HepG2 (cell line): ENCODE measurements around the gene EIF1. TPM values are rescaled to one million over a fixed set of nuclear protein-coding genes. Genes with fewer than 3 reads are reported as not detected.

Experiments used
- ATF6 ChIP-seq: sonication (generic); formaldehyde crosslinking; conservative IDR thresholded peaks from 2 replicates; pipeline ENCODE4 v1.4.0; 2020; ENCODE audit warnings: missing genetic modification reagents
- GTF2F1 ChIP-seq: fragments of 150-350 bp; IDR thresholded peaks from 2 replicates; pipeline ENCODE4 v1.6.1; 2014; ENCODE audit warnings: low read length
- HMG20B ChIP-seq: conservative IDR thresholded peaks from 2 replicates; pipeline ENCODE4 v1.6.1; 2016; ENCODE audit warnings: missing genetic modification reagents, missing compliant biosample characterization
- HOMEZ ChIP-seq: IDR thresholded peaks from 2 replicates; pipeline ENCODE4 v1.6.1; 2016; ENCODE audit warnings: low read depth
- JDP2 ChIP-seq: sonication (generic); formaldehyde crosslinking; IDR thresholded peaks from 2 replicates; pipeline ENCODE4 v1.8.1; 2022; ENCODE audit warnings: missing genetic modification reagents, borderline replicate concordance
- SPEN ChIP-seq: sonication (generic); formaldehyde crosslinking; IDR thresholded peaks from 2 replicates; pipeline ENCODE4 v1.5.1; 2020; ENCODE audit warnings: low read depth, mild to moderate bottlenecking, missing genetic modification reagents
- ZKSCAN1 ChIP-seq: fragments of 150-350 bp; IDR thresholded peaks from 2 replicates; pipeline ENCODE4 v1.6.1; 2014; ENCODE audit warnings: low read length
- ZNF224 ChIP-seq: sonication (generic); formaldehyde crosslinking; IDR thresholded peaks from 2 replicates; pipeline ENCODE4 v1.5.0; 2020; ENCODE audit warnings: mild to moderate bottlenecking, missing genetic modification reagents
- ZNF274 ChIP-seq: sonication (generic); formaldehyde crosslinking; IDR thresholded peaks from 2 replicates; pipeline ENCODE4 v1.5.1; 2020; ENCODE audit warnings: mild to moderate bottlenecking, missing genetic modification reagents
- ZNF496 ChIP-seq: sonication (generic); formaldehyde crosslinking; IDR thresholded peaks from 2 replicates; pipeline ENCODE4 v1.8.1; 2023; ENCODE audit warnings: mild to moderate bottlenecking, moderate library complexity, missing genetic modification reagents; ENCODE audit not compliant: insufficient replicate concordance
- ZNF580 ChIP-seq: IDR thresholded peaks from 2 replicates; pipeline ENCODE4 v1.6.1; 2016; ENCODE audit warnings: low read depth, borderline replicate concordance
- ZNF850 ChIP-seq: sonication (generic); formaldehyde crosslinking; conservative IDR thresholded peaks from 2 replicates; pipeline ENCODE4 v1.9.0; 2021; ENCODE audit warnings: mild to moderate bottlenecking, missing genetic modification reagents
- polyA plus RNA-seq, 8 experiments: library from polyadenylated mRNA; depleted of rRNA in 3 of 8; stranded (reverse) in 7 of 8; unstranded in 1 of 8; fragments of >200 nt; fragmentation: Illumina TruSeq in 4 of 8; extraction: Trizol in 4 of 8; gene quantifications; 2 replicates each; pipeline versions ENCODE4 v1.2.1 to v1.2.3, GENCODE V29; 2011 to 2016; ENCODE audit warnings: low read depth in 4 of 8, missing spikeins in 1 of 8, mixed read lengths in 1 of 8; ENCODE audit not compliant: insufficient read depth in 1 of 8
- total RNA-seq, 5 experiments: library from RNA; depleted of rRNA; stranded (reverse); fragments of >200 nt; fragmentation: Illumina TruSeq; extraction: Trizol; gene quantifications; 2 replicates each; pipeline ENCODE4 v1.2.3, GENCODE V29; 2016; ENCODE audit warnings: low read depth in 1 of 5
- TF ChIP-seq, protein P1 (sequence below), 2 experiments: fragments of 450-650 bp in 1 of 2; sonication (generic) in 1 of 2; formaldehyde crosslinking in 1 of 2; IDR thresholded peaks; 2 replicates each; pipeline versions ENCODE4 v1.6.1 to v1.8.0; 2016 to 2022; ENCODE audit warnings: antibody characterized with exemption in 1 of 2, mild to moderate bottlenecking in 1 of 2, missing genetic modification reagents in 1 of 2
- TF ChIP-seq, protein P2 (sequence below): sonication (generic); formaldehyde crosslinking; IDR thresholded peaks from 2 replicates; pipeline ENCODE4 v1.4.0; 2020; ENCODE audit warnings: missing genetic modification reagents, mild to moderate bottlenecking, borderline replicate concordance

The EIF1 gene
- total and polyA plus RNA-seq, 2 of the 13 experiments (the other 11 are each of a cell fraction or from before 2014, with no cell fraction given) = 147 to 517 TPM

GRCh38 chr17:41665566-41666236 is 23.0 kb upstream of the EIF1 start (continued):
- no peak for TF ChIP-seq HOMEZ (CRISPR knock-in tag)
- peak; percentile 80; the same call in 1 of the 2 replicates for TF ChIP-seq SPEN (CRISPR knock-in tag)
- no peak for TF ChIP-seq GTF2F1
- TF ChIP-seq, protein P1, sequence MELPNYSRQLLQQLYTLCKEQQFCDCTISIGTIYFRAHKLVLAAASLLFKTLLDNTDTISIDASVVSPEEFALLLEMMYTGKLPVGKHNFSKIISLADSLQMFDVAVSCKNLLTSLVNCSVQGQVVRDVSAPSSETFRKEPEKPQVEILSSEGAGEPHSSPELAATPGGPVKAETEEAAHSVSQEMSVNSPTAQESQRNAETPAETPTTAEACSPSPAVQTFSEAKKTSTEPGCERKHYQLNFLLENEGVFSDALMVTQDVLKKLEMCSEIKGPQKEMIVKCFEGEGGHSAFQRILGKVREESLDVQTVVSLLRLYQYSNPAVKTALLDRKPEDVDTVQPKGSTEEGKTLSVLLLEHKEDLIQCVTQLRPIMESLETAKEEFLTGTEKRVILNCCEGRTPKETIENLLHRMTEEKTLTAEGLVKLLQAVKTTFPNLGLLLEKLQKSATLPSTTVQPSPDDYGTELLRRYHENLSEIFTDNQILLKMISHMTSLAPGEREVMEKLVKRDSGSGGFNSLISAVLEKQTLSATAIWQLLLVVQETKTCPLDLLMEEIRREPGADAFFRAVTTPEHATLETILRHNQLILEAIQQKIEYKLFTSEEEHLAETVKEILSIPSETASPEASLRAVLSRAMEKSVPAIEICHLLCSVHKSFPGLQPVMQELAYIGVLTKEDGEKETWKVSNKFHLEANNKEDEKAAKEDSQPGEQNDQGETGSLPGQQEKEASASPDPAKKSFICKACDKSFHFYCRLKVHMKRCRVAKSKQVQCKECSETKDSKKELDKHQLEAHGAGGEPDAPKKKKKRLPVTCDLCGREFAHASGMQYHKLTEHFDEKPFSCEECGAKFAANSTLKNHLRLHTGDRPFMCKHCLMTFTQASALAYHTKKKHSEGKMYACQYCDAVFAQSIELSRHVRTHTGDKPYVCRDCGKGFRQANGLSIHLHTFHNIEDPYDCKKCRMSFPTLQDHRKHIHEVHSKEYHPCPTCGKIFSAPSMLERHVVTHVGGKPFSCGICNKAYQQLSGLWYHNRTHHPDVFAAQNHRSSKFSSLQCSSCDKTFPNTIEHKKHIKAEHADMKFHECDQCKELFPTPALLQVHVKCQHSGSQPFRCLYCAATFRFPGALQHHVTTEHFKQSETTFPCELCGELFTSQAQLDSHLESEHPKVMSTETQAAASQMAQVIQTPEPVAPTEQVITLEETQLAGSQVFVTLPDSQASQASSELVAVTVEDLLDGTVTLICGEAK (IDR thresholded peaks at IDR 0.05) = no peak
- TF ChIP-seq, protein P1 (CRISPR knock-in tag; IDR thresholded peaks at IDR 0.05) = peak; percentile 45; the same call in 1 of the 2 replicates
- peak; percentile 49; the same call in 1 of the 2 replicates for TF ChIP-seq ATF6 (CRISPR knock-in tag)
- no peak for TF ChIP-seq ZNF224
- TF ChIP-seq ZNF496 = no peak
- no peak; the same call in 1 of the 2 replicates for TF ChIP-seq HMG20B (CRISPR knock-in tag)
- TF ChIP-seq JDP2 (CRISPR knock-in tag) = no peak
- no peak for TF ChIP-seq ZKSCAN1
- peak; percentile 85; the same call in 1 of the 2 replicates for TF ChIP-seq ZNF580 (CRISPR knock-in tag)
- no peak; the same call in 1 of the 2 replicates for TF ChIP-seq ZNF850 (CRISPR knock-in tag)
- no peak for TF ChIP-seq ZNF274 (CRISPR knock-in tag)
- TF ChIP-seq, protein P2, sequence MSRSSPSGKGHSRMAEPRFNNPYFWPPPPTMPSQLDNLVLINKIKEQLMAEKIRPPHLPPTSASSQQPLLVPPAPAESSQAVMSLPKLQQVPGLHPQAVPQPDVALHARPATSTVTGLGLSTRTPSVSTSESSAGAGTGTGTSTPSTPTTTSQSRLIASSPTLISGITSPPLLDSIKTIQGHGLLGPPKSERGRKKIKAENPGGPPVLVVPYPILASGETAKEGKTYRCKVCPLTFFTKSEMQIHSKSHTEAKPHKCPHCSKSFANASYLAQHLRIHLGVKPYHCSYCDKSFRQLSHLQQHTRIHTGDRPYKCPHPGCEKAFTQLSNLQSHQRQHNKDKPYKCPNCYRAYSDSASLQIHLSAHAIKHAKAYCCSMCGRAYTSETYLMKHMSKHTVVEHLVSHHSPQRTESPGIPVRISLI (CRISPR knock-in tag) = no peak
